GM18858 (cell line): ENCODE data around the gene XK.
"Not testable (repeated sequence)": the region's sequence is repeated elsewhere in the genome, so short reads cannot be mapped to it uniquely, and the experiment has no call there.

Source experiments
- ATAC-seq: cut with Tn5 transposase; IDR thresholded peaks from one replicate; pipeline ENCODE4 v1.9.1; 2021; ENCODE audit not compliant: unreplicated experiment

XK gene

GRCh38 chrX:37685381-37686359 lies at the start of gene XK:
XK (plus strand) TSS chrX:37685791; CDS start chrX:37685962, 171 bp downstream.
- ATAC-seq: peak; percentile 50

GRCh38 chrX:37638047-37638446 lies 47.5 kb upstream of the XK start:
- no peak for ATAC-seq

- ATAC-seq: no peak
Measured at GRCh38 chrX:37640142-37640541, 45.4 kb upstream of the XK start.

GRCh38 chrX:37641859-37642258 lies 43.7 kb upstream of the XK start:
- no peak for ATAC-seq

- no peak for ATAC-seq
Measured at GRCh38 chrX:37644381-37645305, 40.9 kb upstream of the XK start.

GRCh38 chrX:37646254-37646653 lies 39.3 kb upstream of the XK start:
- no peak for ATAC-seq

GRCh38 chrX:37650879-37651278 lies 34.7 kb upstream of the XK start:
- ATAC-seq: not testable (repeated sequence)

GRCh38 chrX:37651921-37652452 lies 33.6 kb upstream of the XK start:
- ATAC-seq: no peak

GRCh38 chrX:37652589-37653231 lies 32.9 kb upstream of the XK start:
- ATAC-seq: no peak

- ATAC-seq: no peak
Measured at GRCh38 chrX:37653397-37654085, 32.0 kb upstream of the XK start.

- no peak for ATAC-seq
Measured at GRCh38 chrX:37658343-37659030, 27.1 kb upstream of the XK start.

GRCh38 chrX:37659047-37659446 lies 26.5 kb upstream of the XK start:
- ATAC-seq: no peak

GRCh38 chrX:37662181-37662580 lies 23.4 kb upstream of the XK start:
- no peak for ATAC-seq

- no peak for ATAC-seq
Measured at GRCh38 chrX:37666516-37666915, 19.1 kb upstream of the XK start.

- no peak for ATAC-seq
Measured at GRCh38 chrX:37667141-37667540, 18.4 kb upstream of the XK start.

- no peak for ATAC-seq
Measured at GRCh38 chrX:37672563-37672962, 13.0 kb upstream of the XK start.

- no peak for ATAC-seq
Measured at GRCh38 chrX:37676811-37677210, 8.8 kb upstream of the XK start.

GRCh38 chrX:37677243-37677642 lies 8.3 kb upstream of the XK start:
- peak; percentile 9 for ATAC-seq

- ATAC-seq: peak; percentile 85
Measured at GRCh38 chrX:37677765-37678164, 7.8 kb upstream of the XK start.

- ATAC-seq: no peak
Measured at GRCh38 chrX:37678574-37678973, 7.0 kb upstream of the XK start.
